Measurements from ENCODE around the gene RAPGEF6.

RAPGEF6 gene

DNA sequence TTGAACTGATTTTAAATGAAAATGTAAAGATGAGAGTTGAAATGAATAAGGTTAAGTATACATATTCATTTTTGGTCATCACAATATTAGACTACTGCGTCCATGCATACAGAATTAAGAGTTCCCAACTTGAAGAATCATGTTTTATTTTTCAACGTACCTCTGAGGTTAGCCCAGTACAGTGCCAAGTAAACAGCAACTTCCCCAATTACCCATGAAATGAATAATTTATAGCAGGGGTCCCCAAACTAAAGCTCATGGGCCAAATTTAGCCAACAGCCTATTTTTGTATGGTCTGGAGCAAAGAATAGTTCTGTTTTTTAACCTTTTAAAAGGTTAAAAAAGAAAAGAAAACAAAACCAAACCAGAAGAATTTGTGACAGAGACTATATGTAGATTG, 203.2 kb downstream of the RAPGEF6 start:
- no peaks in the 10 kb centered on the region for H4K20me1 ChIP-seq (ENCODE audit: insufficient read depth, low read length)
- H3K27me3 ChIP-seq (ENCODE audit: low read depth, low read length) = no peaks in the 10 kb centered on the region
- TF ChIP-seq EZH2phosphoT487 (IDR thresholded peaks at IDR 0.05; ENCODE audit: low read depth) = no peak
- TF ChIP-seq, protein P1, sequence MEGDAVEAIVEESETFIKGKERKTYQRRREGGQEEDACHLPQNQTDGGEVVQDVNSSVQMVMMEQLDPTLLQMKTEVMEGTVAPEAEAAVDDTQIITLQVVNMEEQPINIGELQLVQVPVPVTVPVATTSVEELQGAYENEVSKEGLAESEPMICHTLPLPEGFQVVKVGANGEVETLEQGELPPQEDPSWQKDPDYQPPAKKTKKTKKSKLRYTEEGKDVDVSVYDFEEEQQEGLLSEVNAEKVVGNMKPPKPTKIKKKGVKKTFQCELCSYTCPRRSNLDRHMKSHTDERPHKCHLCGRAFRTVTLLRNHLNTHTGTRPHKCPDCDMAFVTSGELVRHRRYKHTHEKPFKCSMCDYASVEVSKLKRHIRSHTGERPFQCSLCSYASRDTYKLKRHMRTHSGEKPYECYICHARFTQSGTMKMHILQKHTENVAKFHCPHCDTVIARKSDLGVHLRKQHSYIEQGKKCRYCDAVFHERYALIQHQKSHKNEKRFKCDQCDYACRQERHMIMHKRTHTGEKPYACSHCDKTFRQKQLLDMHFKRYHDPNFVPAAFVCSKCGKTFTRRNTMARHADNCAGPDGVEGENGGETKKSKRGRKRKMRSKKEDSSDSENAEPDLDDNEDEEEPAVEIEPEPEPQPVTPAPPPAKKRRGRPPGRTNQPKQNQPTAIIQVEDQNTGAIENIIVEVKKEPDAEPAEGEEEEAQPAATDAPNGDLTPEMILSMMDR (IDR thresholded peaks at IDR 0.05; ENCODE audit: low read depth, low read length) = no peak
- H3K9me3 ChIP-seq (ENCODE audit: insufficient read depth, low read length) = no peaks in the 10 kb centered on the region
- H3K79me2 ChIP-seq (ENCODE audit: low read length) = no peaks in the 10 kb centered on the region
- no peak overlapping the region for H3K9ac ChIP-seq (ENCODE audit: low read length)
- H3K4me3 ChIP-seq (ENCODE audit: low read length) = no peak overlapping the region
- no peak overlapping the region for H2AFZ ChIP-seq (ENCODE audit: low read depth, low read length)
- H3K36me3 ChIP-seq (replicated peaks; ENCODE audit: low read depth, low read length) = peaks cover 19% of the 10 kb centered on the region
- H3K4me1 ChIP-seq (ENCODE audit: low read length) = no peaks in the 10 kb centered on the region
- no peak overlapping the region for H3K27ac ChIP-seq (ENCODE audit: low read length)
- no peak overlapping the region for H3K4me2 ChIP-seq (ENCODE audit: low read length)

DNA sequence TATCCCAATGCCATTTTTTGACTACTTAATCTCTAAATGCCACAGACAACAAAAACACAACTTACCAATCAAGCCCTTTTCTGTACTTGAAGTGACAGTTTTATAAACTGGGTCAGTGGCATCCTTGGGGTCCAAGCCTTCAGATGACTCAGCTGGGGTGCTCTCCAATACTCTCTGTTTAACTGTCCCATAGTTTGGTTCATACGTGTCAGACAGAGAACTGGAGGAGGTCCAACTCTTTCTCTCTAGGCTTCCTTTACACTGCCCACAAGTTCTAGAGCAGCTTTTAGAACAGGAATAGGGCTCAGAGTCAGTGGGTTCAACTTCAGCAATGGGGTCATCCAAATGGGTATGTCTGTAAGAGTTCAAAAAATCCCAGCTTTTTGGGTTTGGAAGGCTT, 204.2 kb downstream of the RAPGEF6 start:
- TF ChIP-seq EZH2phosphoT487 (IDR thresholded peaks at IDR 0.05; ENCODE audit: low read depth) = no peak
- TF ChIP-seq, protein P1 (IDR thresholded peaks at IDR 0.05; ENCODE audit: low read depth, low read length) = no peak
- no peak overlapping the region for H3K4me3 ChIP-seq (ENCODE audit: low read length)
- H3K36me3 ChIP-seq (replicated peaks; ENCODE audit: low read depth, low read length) = peaks cover 22% of the 10 kb centered on the region
- H3K9me3 ChIP-seq (ENCODE audit: insufficient read depth, low read length) = no peaks in the 10 kb centered on the region
- H3K27ac ChIP-seq (ENCODE audit: low read length) = no peak overlapping the region
- H3K4me1 ChIP-seq (ENCODE audit: low read length) = no peaks in the 10 kb centered on the region
- no peak overlapping the region for H3K4me2 ChIP-seq (ENCODE audit: low read length)
- no peaks in the 10 kb centered on the region for H3K79me2 ChIP-seq (ENCODE audit: low read length)
- no peak overlapping the region for H2AFZ ChIP-seq (ENCODE audit: low read depth, low read length)
- no peaks in the 10 kb centered on the region for H4K20me1 ChIP-seq (ENCODE audit: insufficient read depth, low read length)
- no peak overlapping the region for H3K9ac ChIP-seq (ENCODE audit: low read length)
- no peaks in the 10 kb centered on the region for H3K27me3 ChIP-seq (ENCODE audit: low read depth, low read length)

DNA sequence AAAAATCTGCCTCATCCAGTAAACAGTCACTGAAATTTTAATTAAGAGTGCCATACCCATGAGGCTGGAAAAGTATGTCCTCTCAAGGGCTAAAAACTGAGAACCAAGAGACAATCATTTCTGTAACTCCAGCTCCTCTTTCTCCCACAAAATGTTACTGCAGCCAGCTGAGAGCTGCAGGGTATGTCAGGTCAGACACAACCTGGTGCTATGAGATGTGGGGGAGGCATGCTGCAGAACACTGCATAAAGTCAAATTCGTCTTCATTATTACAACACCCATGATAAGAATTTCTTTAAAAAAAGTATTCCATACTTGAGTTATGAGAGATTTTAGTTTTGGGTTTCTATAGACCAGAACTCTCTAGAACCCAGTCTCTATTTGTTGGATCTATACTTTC, 209.0 kb downstream of the RAPGEF6 start:
- no peak overlapping the region for H3K4me2 ChIP-seq (ENCODE audit: low read length)
- no peaks in the 10 kb centered on the region for H3K9me3 ChIP-seq (ENCODE audit: insufficient read depth, low read length)
- no peaks in the 10 kb centered on the region for H3K27me3 ChIP-seq (ENCODE audit: low read depth, low read length)
- H3K9ac ChIP-seq (ENCODE audit: low read length) = no peak overlapping the region
- TF ChIP-seq, protein P1 (IDR thresholded peaks at IDR 0.05; ENCODE audit: low read depth, low read length) = no peak
- no peak for TF ChIP-seq EZH2phosphoT487 (IDR thresholded peaks at IDR 0.05; ENCODE audit: low read depth)
- H3K36me3 ChIP-seq (replicated peaks; ENCODE audit: low read depth, low read length) = peaks cover 13% of the 10 kb centered on the region
- H3K4me3 ChIP-seq (ENCODE audit: low read length) = no peak overlapping the region
- no peak overlapping the region for H3K27ac ChIP-seq (ENCODE audit: low read length)
- H4K20me1 ChIP-seq (ENCODE audit: insufficient read depth, low read length) = no peaks in the 10 kb centered on the region
- H3K79me2 ChIP-seq (ENCODE audit: low read length) = no peaks in the 10 kb centered on the region
- H3K4me1 ChIP-seq (ENCODE audit: low read length) = no peaks in the 10 kb centered on the region
- H2AFZ ChIP-seq (ENCODE audit: low read depth, low read length) = no peak overlapping the region

DNA sequence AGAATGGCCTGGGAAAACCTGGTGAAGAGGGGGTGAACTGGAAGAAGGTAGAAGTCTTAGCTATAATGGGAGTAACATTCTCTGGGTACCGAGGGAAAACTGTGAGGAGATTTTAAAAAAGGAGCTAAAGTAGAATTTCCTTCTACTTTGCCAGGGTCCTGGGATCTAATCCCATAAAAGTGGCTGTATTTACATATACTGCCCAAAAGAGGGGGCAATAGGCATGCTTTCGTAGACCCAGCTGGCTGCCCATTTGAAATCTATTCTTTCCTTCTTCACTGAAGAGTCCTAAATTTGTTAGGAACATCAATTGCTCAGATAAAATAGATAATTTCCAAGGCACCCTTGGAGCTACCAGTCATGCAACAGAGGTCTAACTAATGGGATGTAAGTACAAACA, 212.0 kb downstream of the RAPGEF6 start:
- TF ChIP-seq, protein P1 (IDR thresholded peaks at IDR 0.05; ENCODE audit: low read depth, low read length) = peak; percentile 43
- TF ChIP-seq EZH2phosphoT487 (IDR thresholded peaks at IDR 0.05; ENCODE audit: low read depth) = no peak
- no peaks in the 10 kb centered on the region for H4K20me1 ChIP-seq (ENCODE audit: insufficient read depth, low read length)
- H3K36me3 ChIP-seq (replicated peaks; ENCODE audit: low read depth, low read length) = peaks cover 5% of the 10 kb centered on the region

More for the DNA sequence above, 212.0 kb downstream of the RAPGEF6 start:
- H3K4me1 ChIP-seq (ENCODE audit: low read length) = no peaks in the 10 kb centered on the region
- no peak overlapping the region for H2AFZ ChIP-seq (ENCODE audit: low read depth, low read length)
- H3K9ac ChIP-seq (ENCODE audit: low read length) = no peak overlapping the region
- no peaks in the 10 kb centered on the region for H3K27me3 ChIP-seq (ENCODE audit: low read depth, low read length)
- H3K4me2 ChIP-seq (ENCODE audit: low read length) = no peak overlapping the region
- H3K79me2 ChIP-seq (ENCODE audit: low read length) = no peaks in the 10 kb centered on the region
- H3K27ac ChIP-seq (ENCODE audit: low read length) = no peak overlapping the region
- no peak overlapping the region for H3K4me3 ChIP-seq (ENCODE audit: low read length)
- H3K9me3 ChIP-seq (ENCODE audit: insufficient read depth, low read length) = no peaks in the 10 kb centered on the region
